IPS-15b (cell line): ENCODE results near the gene NOL3.

Experiments used
- H3K27me3 ChIP-seq: one replicate; pipeline ENCODE4 v1.6.1; 2013; ENCODE audit warnings: low read length; ENCODE audit not compliant: control insufficient read depth, insufficient read depth
- H3K36me3 ChIP-seq: one replicate; pipeline ENCODE4 v1.6.1; 2013; ENCODE audit warnings: low read length; ENCODE audit not compliant: control insufficient read depth, insufficient read depth
- H3K4me1 ChIP-seq: one replicate; pipeline ENCODE4 v1.6.1; 2013; ENCODE audit warnings: mild to moderate bottlenecking, low read length; ENCODE audit not compliant: control insufficient read depth, insufficient read depth
- H3K4me3 ChIP-seq: one replicate; pipeline ENCODE4 v1.5.1; 2013; ENCODE audit warnings: low read depth, low read length
- H3K9ac ChIP-seq: one replicate; pipeline ENCODE4 v1.6.1; 2013; ENCODE audit warnings: low read depth, mild to moderate bottlenecking, low read length
- H3K9me3 ChIP-seq: one replicate; pipeline ENCODE4 v1.6.1; 2013; ENCODE audit warnings: mild to moderate bottlenecking, low read length; ENCODE audit not compliant: control insufficient read depth, insufficient read depth

The NOL3 gene

DNA sequence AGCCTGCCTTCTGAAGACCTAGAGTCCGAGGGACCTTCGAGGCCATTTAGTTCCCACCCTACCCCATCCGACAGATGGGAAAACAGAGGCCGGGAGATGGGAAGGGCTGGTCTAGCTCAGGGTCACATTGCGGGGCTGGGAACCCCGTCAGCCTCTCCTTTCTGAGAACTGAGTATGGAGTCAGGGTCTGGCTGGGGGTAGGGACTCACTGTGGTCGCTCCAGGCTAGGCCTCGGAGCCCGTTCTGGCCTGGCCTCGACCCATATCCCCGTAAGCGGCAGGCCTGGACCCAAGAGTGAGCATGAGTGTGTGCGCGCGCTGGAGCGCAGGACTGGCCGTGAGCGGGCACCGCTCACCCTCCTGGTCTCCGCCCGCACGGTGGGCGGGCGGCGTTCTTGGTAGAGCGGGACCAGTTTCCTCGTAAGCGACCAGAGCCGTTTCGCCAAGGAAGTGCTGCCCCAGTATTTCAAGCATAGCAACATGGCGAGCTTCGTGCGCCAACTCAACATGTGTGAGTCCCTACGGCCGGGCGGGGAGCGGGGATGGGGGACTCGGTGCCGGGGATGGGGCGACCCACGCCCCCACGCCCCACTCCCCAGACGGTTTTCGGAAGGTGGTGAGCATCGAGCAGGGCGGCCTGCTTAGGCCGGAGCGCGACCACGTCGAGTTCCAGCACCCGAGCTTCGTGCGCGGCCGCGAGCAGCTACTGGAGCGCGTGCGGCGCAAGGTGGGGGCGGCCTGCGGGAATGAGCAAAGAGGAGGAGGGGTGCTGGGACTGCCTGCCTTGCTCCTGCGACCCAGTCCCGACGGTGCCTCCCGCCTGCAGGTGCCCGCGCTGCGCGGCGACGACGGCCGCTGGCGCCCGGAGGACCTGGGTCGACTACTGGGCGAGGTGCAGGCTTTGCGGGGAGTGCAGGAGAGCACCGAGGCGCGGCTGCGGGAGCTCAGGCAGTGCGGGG, 4.9 kb upstream of the NOL3 start:
- Histone ChIP-seq H3K36me3 (no peaks in the 10 kb centered on the region), H3K4me1 (peaks cover 6% of the 10 kb centered on the region), H3K27me3 (peaks cover 91% of the 10 kb centered on the region), H3K9ac (no peak overlapping the region), H3K9me3 (no peaks in the 10 kb centered on the region), H3K4me3 (peak overlapping the region; percentile 43)

DNA sequence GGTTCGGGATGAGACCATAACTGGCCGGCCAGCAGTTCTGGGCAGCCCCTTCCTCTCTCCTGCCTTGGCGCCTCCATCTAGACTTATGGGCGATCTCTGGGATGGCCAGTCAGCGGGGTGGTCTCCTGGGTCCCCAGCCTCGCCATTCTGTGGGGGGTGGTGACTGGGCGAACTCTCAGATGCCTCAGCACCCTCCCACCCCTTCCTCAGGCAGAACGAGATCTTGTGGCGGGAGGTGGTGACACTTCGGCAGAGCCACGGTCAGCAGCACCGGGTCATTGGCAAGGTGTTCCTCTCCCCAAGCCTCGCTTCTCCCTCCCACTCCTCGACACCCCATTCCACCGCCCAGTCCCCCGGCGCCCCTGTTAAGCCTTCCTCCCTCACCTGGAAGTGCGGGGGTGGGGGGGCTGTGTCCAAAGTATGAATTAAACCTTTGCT, 4.2 kb upstream of the NOL3 start:
- H3K4me1 ChIP-seq = peaks cover 9% of the 10 kb centered on the region
- no peak overlapping the region for H3K9ac ChIP-seq
- H3K4me3 ChIP-seq = peak overlapping the region; percentile 37
- no peaks in the 10 kb centered on the region for H3K36me3 ChIP-seq
- peaks cover 90% of the 10 kb centered on the region for H3K27me3 ChIP-seq
- no peaks in the 10 kb centered on the region for H3K9me3 ChIP-seq

DNA sequence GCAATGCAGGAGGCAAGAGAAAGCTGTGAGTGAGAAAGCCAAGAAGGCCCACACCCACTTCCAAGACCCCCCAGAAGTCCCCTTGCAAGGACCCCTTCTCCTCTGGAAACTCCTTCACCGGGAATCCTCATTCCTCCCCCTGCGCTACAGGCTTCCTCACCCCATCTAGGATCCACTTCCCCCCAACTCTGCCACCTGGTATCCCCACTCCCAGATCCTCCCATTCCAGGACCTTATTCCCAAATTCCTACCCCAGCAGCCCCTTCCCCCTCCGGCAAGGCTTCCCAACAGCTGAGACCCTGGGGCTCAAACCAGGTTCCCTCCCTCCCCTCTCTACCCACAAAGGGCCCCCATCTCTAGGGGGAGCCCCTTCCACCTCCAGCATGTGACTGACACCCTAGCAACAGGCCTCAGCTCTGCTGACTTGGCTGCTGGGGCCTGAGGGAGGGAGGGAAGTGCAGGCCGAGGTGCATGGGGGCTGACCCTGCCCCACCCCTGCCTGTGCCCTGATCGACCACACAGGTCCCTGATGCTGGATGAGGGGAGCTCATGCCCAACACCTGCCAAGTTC, 3.7 kb upstream of the NOL3 start:
- Histone ChIP-seq H3K27me3 (peaks cover 90% of the 10 kb centered on the region), H3K9ac (no peak overlapping the region), H3K4me1 (peaks cover 9% of the 10 kb centered on the region), H3K4me3 (peak overlapping the region; percentile 37), H3K9me3 (no peaks in the 10 kb centered on the region), H3K36me3 (no peaks in the 10 kb centered on the region)

DNA sequence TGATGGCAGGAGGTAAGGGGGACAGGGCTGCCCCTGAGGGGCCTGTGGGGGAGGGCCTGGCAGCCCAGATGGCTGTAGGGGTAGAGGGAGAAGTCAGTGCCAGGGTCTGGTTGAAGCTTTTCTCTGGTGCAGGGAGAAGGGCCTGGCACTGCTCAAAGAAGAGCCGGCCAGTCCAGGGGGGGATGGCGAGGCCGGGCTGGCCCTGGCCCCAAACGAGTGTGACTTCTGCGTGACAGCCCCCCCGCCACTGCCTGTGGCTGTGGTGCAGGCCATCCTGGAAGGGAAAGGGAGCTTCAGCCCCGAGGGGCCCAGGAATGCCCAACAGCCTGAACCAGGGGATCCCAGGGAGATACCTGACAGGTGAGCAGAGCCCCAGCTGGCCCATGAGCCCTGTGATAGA, 2.8 kb upstream of the NOL3 start:
- no peaks in the 10 kb centered on the region for H3K36me3 ChIP-seq
- H3K9me3 ChIP-seq = no peaks in the 10 kb centered on the region
- H3K4me1 ChIP-seq = peaks cover 9% of the 10 kb centered on the region
- H3K27me3 ChIP-seq = peaks cover 90% of the 10 kb centered on the region
- H3K4me3 ChIP-seq = no peak overlapping the region
- H3K9ac ChIP-seq = no peak overlapping the region

DNA sequence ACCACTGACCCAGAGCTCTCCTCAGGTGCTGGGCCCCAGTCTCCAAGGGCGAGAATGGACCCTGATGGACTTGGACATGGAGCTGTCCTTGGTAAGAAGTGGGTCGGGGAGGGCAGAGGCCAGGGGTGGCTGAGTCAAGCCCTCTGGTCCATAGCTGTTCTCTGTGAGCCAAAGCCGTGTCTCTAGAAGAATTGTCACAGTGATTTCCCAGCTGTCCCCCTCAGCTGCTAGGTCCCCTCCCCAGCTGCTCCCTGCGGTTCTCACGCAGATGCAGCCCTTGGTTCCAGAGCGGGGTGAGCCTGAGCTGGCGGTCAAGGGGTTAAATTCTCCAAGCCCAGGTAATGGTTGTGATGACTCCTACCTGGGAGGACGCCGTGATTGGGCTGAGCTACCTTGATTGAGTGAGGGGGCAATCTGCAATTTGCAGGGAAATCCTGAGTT, 1.3 kb upstream of the NOL3 start:
- Histone ChIP-seq H3K36me3 (no peaks in the 10 kb centered on the region), H3K9me3 (no peaks in the 10 kb centered on the region), H3K27me3 (peaks cover 90% of the 10 kb centered on the region), H3K9ac (no peak overlapping the region), H3K4me1 (peaks cover 12% of the 10 kb centered on the region), H3K4me3 (peak overlapping the region; percentile 78)

DNA sequence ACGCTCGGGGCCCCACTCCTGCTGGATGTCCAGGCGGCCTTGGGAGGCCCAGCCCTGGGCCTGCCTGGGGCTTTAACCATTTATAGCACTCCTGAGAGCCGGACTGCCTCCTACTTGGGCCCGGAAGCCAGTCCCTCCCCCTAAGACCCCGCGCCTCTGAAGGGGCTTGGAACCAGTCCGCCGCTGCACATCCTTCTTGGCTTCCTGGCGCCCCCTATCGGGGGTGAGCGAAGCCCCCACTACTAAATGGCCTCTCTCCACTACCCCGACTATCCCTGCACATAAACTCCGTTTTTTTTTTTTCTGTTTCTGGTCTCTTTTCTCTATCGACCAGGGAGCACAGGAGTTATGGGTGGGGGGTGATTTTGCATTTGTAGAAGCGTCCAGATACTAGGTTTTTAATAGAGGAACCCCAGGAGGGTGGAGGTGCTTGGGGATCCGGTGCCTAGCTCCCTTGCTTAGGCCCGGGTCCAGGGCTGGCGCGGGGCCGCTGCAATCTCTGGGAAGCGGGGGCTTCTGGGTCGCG, 633 bp upstream of the NOL3 start:
- Histone ChIP-seq H3K9ac (no peak overlapping the region), H3K36me3 (no peaks in the 10 kb centered on the region), H3K4me1 (peaks cover 12% of the 10 kb centered on the region), H3K27me3 (peaks cover 91% of the 10 kb centered on the region), H3K9me3 (no peaks in the 10 kb centered on the region), H3K4me3 (peak overlapping the region; percentile 78)

DNA sequence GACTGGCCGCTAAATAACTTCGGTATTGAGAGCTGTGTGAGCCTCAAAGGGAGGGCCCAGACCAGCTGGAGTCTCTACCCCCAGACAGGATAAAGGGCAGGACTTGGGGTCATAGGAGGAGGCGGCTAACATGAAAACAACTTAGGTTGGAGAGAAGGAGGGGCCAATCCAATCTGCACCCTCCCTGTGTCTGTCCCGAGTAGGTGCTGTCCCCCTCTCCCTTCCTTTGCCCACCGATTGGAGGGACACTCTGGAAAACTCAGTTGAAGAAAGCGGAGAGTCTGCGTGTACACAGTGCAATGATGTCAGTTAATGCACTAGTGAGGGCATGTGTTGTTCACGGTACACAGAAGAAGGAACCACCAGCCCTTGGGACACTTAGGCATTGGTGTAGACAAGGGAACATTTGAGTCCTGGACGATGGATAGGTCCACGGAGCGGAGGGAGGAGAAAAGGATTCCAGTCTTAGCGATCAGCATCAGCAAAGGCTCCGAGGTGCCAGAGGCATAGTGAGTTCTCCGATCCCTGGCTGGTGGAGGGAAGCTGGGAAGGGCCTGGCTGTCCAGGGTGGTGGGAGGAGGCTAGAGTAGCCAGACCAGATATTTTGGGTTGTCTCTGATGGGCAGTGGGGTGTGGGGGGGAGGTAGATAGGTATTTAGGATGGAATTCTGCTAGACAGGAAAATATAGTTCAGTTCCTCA, 761 bp downstream of the NOL3 start:
- no peaks in the 10 kb centered on the region for H3K9me3 ChIP-seq
- H3K9ac ChIP-seq = peak overlapping the region; percentile 70
- H3K4me1 ChIP-seq = peaks cover 11% of the 10 kb centered on the region
- H3K4me3 ChIP-seq = peak overlapping the region; percentile 78
- no peaks in the 10 kb centered on the region for H3K36me3 ChIP-seq
- H3K27me3 ChIP-seq = peaks cover 90% of the 10 kb centered on the region

DNA sequence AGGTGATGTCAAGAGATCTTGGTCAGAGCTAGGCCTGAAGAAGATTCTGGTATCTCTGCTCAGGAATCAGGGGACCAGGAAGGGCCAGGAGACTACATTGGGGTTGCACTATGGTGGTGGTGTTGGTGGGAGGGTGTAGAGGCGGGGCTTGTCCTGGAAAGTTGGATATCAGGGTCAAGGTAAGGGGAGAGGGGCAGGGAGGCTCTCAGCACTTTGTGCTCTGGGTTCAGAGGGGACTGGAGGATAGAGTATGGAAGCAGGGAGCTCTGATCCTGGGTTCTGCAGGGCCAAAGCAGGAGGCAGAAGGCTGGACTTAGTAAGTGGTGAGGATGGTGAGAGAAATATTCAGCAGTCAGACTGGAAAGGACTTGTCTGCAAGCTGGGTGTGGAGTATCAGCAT, 3.0 kb downstream of the NOL3 start:
- Histone ChIP-seq H3K9me3 (no peaks in the 10 kb centered on the region), H3K4me3 (peak overlapping the region; percentile 59), H3K27me3 (peaks cover 86% of the 10 kb centered on the region), H3K36me3 (no peaks in the 10 kb centered on the region), H3K4me1 (peaks cover 12% of the 10 kb centered on the region), H3K9ac (no peak overlapping the region)

DNA sequence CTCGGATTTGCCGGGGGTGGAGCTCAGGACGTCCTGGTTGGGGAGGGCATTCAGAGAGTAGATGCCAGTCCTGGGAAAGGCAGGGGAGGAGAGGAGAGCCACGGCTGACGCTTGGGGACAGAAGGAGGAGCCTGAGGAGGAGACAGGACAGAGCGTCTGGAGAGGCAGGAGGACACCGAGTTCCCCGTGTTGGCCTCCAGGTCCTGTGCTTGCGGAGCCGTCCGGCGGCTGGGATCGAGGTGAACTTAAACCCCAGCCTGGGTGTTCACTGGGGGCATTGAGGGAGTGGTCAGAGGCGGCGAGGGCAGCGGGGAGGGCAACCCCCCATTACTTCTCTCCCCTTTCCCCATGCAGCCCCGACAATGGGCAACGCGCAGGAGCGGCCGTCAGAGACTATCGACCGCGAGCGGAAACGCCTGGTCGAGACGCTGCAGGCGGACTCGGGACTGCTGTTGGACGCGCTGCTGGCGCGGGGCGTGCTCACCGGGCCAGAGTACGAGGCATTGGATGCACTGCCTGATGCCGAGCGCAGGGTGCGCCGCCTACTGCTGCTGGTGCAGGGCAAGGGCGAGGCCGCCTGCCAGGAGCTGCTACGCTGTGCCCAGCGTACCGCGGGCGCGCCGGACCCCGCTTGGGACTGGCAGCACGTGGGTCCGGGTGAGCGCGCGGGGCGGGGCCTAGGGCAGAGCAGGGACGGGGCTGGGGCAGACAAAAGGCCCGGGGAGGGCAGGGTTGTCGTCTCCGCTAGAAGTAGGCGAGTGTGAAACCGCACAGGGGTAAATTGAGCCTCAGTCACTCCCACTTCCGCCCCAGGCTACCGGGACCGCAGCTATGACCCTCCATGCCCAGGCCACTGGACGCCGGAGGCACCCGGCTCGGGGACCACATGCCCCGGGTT, 3.7 kb downstream of the NOL3 start:
- Histone ChIP-seq H3K36me3 (no peaks in the 10 kb centered on the region), H3K9me3 (no peaks in the 10 kb centered on the region), H3K9ac (no peak overlapping the region), H3K4me1 (peaks cover 12% of the 10 kb centered on the region), H3K27me3 (peaks cover 82% of the 10 kb centered on the region), H3K4me3 (peak overlapping the region; percentile 59)

DNA sequence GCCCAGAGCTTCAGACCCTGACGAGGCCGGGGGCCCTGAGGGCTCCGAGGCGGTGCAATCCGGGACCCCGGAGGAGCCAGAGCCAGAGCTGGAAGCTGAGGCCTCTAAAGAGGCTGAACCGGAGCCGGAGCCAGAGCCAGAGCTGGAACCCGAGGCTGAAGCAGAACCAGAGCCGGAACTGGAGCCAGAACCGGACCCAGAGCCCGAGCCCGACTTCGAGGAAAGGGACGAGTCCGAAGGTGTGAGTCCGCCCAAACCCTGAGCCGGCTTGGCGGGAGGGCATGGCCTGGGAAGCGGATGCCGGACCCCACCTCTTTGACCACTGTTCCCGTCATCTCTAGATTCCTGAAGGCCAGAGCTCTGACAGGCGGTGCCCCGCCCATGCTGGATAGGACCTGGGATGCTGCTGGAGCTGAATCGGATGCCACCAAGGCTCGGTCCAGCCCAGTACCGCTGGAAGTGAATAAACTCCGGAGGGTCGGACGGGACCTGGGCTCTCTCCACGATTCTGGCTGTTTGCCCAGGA, 4.4 kb downstream of the NOL3 start:
- peak overlapping the region; percentile 59 for H3K4me3 ChIP-seq
- H3K27me3 ChIP-seq = peaks cover 79% of the 10 kb centered on the region
- peaks cover 12% of the 10 kb centered on the region for H3K4me1 ChIP-seq

More for the DNA sequence above, 4.4 kb downstream of the NOL3 start:
- Histone ChIP-seq H3K36me3 (no peaks in the 10 kb centered on the region), H3K9me3 (no peaks in the 10 kb centered on the region), H3K9ac (no peak overlapping the region)
